Stimulated activated naive CD8-positive, alpha-beta T cell treated with anti-CD3 and anti-CD28 coated beads, Interleukin-15, Interleukin-2, amounts not matched to agents 100 U/mL and 50 U/mL, for 24 hours (primary cell): ENCODE results near the gene PTMA.

Experiments used
- ATAC-seq: fragments of 150-1000 bp; cut with Tn5 transposase; one replicate; pipeline ENCODE4 v1.10.0; 2021
- DNase-seq: peaks from one replicate; pipeline ENCODE4 v3.0.0; 2021

PTMA gene

GRCh38 chr2:231676243-231676642, 32.1 kb upstream of the PTMA start:
- DNase-seq (no peak), ATAC-seq (no peak)

DNA sequence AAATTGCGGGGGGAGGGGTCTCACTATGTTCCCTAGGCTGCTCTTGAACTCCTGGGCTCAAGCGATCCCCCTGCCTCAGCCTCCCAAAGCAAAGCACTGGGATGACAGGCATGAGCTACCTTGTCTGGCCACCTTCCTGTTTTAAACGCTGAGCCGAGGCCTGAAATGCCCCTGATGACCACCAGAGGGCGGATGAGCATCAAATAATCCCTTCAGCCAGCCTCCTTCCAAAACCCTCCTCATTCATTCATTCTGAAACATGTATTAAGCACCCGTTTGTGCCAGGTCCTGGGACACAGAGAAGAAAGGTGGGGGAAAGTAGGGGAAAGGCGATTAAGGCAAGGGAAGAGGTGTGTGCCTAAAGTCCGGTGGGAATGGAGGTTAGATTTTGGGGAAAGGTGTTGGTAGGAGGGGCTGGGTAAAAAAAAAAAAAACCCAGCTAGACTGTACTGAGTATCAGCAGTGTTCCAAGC, 30.7 kb upstream of the PTMA start:
- peak; percentile 83 for DNase-seq
- peak; percentile 47 for ATAC-seq

GRCh38 chr2:231679908-231680284, 28.4 kb upstream of the PTMA start:
- ATAC-seq (no peak), DNase-seq (no peak)

- DNase-seq (no peak), ATAC-seq (no peak)
Measured at GRCh38 chr2:231680285-231680991, 27.9 kb upstream of the PTMA start.

DNA sequence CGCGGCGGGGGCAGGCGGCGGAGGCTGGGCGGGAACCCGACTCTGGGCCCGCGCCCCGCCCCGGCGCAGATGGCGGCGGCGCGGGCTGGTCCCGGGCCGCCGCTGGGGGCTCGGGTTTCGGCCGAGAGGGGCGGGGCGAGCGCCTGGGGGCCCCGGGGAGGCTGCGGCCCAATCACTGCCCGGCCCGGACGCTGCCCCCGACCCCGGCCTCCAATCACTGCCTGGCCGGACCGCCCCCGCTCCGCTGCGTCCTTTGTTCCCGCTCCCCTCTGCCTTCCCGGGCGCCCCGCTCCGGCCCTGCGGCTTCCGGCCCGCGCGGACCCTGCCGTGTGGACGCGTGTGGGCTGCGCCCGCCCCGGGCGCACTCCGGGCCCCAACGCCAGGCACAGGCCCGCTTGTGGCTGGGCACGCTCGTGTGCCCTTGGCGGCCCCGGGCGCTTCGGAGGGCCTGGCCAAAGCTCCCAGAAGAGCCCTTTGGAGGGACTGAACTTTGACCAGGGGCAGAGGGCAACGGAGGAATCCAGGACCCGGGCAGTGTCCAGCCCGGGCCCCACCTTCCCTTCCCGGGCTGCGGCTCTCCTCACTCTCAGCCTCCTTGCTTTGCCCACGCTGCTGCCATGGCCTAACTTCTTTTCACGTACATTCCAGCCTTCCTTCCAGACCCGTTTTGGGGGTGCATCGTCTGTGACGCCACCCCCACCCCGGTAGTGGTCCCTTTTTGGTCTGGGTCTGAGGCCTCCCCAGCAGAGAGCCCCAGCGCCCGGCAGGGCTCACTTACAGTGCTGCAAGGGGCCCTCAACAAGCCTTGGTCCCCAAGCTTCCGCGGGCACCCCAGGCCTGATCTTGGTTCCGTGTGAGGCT, 27.1 kb upstream of the PTMA start:
- DNase-seq: peak; percentile 30
- ATAC-seq: peak; percentile 22

DNA sequence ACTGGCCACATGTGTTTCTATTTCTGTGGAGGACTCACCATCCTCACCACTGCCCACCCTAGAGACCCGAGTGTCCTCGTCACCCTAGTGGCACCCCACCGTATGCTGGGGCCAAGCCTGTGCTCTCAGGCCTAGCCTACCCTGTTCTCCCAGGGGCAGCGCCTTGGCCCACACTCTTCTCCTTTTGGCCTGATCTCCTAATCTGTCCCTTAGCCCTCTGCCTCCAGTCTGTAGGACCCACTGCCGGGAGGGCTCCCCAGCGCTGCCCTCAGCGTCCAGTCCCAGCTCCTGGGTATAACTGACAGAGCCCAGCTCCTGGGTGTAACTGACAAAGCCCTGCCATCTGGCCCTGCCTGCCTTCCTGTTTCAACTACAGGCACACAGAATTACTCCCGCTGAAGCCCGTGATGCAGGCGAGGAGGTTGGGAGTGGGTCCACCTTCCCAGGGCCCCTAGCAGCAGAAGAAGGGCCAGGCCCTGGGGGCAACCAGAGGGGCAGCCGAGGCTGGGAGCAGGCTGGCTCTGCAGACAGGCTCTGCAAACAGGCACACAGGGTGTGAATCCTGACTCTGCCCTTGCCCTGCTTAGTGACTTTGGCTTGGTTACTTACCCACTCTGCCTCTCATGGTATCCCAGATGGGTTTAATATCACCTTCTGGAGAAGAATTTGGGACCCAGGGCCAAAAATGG, 25.6 kb upstream of the PTMA start:
- ATAC-seq (no peak), DNase-seq (no peak)

- ATAC-seq: no peak
- no peak for DNase-seq
Measured at GRCh38 chr2:231683292-231684235, 24.8 kb upstream of the PTMA start.

- DNase-seq (no peak), ATAC-seq (no peak)
Measured at GRCh38 chr2:231684314-231685223, 23.8 kb upstream of the PTMA start.

DNA sequence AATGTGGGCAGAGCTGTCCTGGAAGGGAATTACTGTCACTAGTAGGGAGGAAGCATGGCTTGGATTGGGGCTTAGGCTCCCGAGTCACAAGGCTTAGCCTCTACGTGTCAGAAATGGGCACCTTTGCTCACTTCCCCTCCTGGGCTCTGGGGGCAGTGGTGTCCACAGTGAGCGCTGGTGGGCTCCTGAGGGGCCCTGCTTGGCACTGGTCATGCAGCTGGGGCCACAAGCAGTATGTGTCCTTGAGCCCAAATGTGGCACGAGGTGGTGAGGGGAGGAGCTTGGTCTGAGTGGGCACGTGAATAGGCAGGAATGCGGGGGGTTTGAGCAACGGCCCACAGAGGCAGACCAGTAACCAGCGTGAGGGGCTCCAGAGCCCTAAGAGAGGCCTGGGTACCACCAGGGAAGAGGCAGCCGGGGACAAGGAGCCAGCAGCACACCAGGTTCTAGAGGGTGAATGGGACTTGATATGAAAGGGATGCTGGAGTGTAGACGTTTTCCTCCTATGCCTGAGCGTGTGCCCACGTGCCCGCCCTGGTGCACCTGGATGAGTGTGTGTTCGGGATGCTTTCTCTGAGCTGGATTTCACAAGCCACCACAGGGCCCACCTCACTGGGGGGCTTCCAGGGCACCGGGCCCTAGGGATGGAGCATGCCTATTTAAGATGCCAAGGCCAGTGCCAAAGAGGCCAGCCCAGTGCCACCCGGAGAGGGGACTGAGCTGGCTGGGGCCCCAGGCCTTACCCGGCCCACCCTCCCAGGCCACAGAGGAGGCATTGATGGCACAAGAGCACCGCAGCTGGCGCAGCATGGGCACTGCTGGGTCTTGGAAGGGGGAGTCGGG, 22.8 kb upstream of the PTMA start:
- no peak for ATAC-seq
- DNase-seq: peak; percentile 25

- DNase-seq (no peak), ATAC-seq (no peak)
Measured at GRCh38 chr2:231686192-231687100, 21.9 kb upstream of the PTMA start.

DNA sequence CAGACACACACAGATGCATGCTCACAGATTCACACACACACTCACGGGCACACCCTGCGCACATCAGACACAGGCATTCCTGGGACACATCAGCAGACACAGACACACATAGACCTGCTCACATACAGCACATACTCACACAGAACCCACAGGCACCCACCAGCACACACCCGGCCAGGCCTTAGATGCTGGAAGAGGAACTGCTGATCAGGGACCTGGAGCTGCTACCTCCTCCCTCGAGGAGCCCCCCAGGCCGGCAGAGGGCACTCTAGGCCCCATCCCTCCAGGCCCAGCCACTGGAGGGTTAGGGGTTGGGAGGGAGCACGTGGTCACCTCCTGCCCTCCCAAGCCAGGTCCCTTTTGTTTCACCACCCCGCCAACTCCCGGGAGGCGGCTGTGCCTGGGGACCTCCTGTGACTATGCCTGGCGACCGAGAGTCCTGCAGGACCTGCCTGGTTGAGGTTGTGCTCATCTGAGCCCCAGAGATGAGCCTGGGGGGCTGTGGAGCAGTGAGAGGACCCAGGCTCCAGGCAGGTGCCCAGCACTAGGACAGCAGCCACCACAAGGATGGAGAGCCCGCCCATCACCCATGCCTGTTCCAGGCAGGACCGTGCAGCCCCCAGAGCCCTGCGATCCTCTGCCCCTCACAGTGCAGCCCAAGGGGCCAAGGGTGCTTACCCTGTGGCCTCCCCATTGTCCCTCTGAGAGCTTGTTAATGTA, 21.0 kb upstream of the PTMA start:
- ATAC-seq: peak; percentile 86
- DNase-seq: peak; percentile 86

- ATAC-seq: no peak
- DNase-seq: no peak
Measured at GRCh38 chr2:231687961-231688360, 20.4 kb upstream of the PTMA start.

- ATAC-seq (no peak), DNase-seq (no peak)
Measured at GRCh38 chr2:231688719-231689118, 19.6 kb upstream of the PTMA start.

GRCh38 chr2:231689124-231689893, 19.0 kb upstream of the PTMA start:
- ATAC-seq: no peak
- no peak for DNase-seq

DNA sequence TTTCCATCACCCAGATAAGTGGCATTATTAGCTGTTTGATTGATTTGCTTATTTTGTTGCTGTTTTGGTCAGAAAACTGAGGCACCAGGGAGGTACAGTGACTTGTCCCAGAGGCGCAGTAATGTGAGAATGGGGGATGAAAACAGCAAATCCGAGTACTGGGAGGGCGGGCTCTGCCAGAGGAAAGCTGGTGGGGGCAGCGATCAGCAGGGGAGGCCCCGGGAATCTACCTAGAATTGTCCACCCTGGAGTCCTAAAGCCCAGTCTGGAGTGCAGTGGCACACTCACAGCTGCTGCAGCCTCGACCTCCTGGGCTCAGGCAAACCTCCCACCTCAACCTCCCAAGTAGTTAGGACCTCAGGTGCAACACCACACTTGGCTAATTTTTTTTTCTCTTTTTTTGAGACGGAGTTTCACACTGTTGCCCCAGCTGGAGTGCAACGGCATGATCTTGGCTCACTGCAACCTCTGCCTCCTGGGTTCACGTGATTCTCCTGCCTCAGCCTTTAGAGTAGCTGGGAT, 17.0 kb upstream of the PTMA start:
- DNase-seq (no peak), ATAC-seq (no peak)

DNA sequence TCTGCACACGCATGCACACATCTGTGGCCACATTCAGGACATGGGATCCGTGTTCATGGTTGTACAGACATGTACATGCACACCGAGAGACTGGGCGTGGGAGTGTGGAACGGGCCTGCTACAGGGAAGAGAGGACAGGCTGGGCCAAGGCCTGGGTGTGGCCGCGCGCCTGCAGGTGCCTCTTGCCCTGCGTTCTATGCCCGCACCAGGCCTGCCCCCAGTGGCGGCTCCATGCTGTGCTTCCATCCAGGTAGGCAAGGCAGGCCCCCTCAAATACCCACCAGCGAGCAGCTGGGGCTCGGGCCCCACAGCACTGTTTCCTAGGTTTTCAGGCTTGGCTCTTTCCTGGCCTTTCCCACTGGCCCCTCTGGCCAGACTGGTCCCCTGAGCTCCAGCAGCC, 15.5 kb upstream of the PTMA start:
- ATAC-seq: no peak

GRCh38 chr2:231693956-231694355, 14.4 kb upstream of the PTMA start:
- ATAC-seq (no peak), DNase-seq (no peak)

More for the DNA sequence above, 15.5 kb upstream of the PTMA start:
- DNase-seq: no peak
